ENCODE data around the gene BTBD7.

DNA sequence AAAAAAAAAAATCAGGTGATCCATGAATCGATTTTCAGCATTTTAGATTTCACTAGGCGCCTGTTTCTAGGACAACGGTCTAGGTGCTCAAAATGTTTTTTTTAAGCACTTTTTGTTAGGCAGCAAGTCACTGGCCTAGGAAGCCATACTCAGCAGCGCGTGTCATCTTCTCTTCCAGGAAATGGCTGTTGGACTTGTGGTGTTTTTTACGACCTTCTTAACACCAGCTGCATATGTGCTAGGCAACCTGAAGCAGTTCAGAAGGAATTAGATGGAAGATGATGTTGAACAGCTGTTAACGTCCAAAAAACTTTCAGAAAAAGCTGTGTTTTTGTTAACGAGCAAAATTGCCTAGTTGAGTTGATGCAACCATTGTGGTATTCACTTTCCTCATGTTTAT lies 15.0 kb upstream of the BTBD7 start:
- TF ChIP-seq, protein P1, sequence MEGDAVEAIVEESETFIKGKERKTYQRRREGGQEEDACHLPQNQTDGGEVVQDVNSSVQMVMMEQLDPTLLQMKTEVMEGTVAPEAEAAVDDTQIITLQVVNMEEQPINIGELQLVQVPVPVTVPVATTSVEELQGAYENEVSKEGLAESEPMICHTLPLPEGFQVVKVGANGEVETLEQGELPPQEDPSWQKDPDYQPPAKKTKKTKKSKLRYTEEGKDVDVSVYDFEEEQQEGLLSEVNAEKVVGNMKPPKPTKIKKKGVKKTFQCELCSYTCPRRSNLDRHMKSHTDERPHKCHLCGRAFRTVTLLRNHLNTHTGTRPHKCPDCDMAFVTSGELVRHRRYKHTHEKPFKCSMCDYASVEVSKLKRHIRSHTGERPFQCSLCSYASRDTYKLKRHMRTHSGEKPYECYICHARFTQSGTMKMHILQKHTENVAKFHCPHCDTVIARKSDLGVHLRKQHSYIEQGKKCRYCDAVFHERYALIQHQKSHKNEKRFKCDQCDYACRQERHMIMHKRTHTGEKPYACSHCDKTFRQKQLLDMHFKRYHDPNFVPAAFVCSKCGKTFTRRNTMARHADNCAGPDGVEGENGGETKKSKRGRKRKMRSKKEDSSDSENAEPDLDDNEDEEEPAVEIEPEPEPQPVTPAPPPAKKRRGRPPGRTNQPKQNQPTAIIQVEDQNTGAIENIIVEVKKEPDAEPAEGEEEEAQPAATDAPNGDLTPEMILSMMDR (conservative IDR thresholded peaks at IDR 0.05), result no peak
- TF ChIP-seq ZFX (IDR thresholded peaks at IDR 0.05), result no peak
